Activated effector memory CD4-positive, alpha-beta T cell treated with Interleukin-2 at 50 U/mL for 16 hours (primary cell): Measurements from ENCODE around the gene CCNK.

Experiments
- DNase-seq: peaks from one replicate; pipeline ENCODE4 v3.0.0-alpha.2; 2020

Gene CCNK

DNA sequence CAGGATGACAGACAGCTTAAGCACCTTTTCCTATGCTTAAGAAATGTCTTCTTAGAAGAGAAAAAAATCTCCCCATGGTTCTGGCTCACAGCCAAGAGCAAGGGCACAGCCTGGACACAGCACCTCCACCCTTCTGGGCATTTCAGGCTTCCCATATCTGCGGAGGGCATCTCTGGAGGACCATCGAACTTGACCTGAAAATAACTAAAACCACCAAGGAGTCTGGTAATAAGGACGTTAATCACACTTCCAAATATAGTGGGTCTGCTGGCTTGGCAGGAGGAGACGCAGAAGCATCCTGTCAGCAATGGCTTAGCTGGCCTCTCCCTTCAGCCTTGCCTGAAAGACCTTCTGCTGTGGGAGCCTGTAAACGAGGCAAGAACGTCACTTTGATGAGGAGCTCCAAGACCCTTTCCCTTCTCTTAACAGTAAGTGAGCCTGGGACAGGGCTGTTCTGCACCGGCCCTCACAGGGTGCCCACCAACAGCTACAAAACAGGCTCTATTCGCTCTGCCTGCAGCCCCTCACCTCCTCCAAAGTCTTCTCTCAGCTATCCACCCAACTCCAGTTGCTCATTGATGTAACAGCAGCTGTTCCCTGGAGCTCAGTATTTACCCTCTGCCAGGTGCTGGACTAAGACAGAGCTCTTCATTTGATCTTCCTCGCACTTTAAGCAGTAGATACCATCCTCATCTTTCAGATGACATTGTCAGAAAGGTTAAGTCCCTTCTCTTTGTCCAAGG lies 13.7 kb upstream of the CCNK start:
- no peak for DNase-seq

DNA sequence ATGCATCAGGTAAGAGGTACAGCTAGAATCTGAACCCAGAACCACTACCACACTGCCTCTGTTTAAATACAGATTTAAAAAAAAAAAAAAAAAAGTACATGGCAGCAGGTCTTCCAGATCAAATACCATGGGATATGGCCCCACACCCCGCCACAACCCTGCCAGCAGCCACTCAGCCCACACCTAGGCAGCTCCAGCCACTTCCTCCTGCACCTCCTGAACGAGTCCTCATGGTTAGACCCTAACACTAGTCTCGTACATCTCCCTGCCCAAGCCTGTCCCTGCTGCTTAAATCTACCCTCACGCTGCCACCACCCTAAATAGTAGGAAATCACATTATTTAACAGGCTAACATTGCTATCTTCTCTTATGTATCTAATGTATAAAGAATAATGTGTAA lies 13.1 kb upstream of the CCNK start:
- no peak for DNase-seq

DNA sequence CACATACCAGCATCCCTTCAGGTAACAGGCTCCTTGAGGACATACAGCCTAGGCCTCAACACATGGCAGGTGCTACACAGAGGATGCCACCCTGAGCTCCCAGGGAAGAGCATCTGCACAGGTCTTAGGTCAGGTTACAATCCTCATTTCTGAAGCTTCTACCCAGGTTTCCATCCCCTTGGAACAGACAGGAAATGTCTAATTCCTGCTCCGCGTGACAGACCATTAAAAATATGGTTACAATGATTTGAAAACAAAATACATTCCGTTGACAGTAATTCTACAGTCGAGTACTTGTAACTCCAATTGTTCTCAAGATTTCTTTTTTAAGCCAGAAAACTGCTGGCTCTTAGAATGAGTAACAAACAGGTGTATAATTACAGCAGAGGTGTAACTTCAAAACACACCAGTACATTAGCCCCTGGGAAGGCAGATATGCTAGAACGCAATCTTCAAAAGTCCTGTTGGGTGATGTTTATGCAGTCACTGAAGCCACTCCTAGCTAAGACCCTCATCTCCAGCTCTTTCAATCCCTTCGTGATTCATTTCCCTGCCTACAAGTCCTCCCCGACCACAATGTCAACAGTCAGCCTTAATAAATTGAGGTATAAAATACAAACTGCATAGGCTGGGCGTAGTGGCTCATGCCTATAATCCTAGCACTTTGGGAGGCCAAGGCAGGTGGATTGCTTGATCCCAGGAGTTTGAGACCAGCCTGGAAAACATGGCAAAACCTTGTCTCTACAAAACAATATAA lies 12.2 kb upstream of the CCNK start:
- no peak for DNase-seq

DNA sequence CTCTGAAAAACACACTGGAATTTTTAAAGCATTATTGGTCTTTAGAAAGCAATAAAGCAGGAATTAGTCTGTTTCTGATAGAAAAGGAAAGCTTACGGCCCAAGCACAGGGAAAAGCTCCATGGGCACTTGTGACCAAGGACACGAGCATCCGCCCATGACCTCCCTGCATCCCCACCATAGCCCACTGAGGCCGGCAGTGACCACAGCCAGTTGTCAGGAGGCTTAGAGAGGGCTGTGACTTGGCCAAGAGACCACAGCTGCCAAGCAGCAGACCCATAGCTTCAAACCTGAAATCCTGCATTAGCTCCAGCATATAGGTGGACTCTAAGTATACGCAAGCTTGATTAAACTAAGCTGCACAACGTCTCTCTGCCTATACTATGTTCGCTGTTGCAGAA lies 9.5 kb upstream of the CCNK start:
- no peak for DNase-seq

DNA sequence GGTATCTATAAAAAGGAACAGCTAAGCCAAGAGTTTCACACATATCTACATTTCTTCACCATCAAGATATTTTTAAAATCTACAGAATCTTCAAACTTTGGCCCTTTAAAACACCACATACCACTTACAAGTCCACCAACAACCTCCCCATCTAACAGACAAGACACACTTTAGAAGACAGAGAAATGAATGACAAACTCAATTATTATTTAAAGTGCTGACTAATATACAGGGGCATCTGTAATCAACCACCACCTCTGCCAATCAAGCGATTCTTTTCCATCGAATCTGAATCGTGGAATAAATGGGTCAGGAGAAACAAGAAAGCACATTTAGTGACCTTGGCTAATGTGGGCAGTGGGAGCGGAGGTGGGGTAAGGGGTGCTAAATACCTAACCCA lies 8.3 kb upstream of the CCNK start:
- no peak for DNase-seq

DNA sequence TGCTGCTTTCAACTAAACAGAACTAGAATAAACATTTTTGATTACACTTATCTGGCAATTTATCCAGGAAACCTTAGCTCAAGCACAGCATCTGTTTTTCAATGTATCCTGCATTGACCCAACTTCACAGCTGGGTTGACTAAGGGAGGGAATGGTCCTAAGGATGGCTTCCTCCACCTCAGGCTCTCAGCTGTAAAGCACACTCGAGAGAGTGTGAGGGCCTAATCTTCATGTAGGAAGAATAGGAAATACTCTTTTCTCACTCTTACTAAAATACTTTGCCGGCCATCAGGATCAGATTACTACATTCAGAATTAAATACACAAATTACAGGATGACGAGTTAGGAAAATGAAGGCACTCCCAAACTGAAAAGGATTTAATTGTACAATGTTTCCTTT lies 7.8 kb upstream of the CCNK start:
- DNase-seq = no peak

DNA sequence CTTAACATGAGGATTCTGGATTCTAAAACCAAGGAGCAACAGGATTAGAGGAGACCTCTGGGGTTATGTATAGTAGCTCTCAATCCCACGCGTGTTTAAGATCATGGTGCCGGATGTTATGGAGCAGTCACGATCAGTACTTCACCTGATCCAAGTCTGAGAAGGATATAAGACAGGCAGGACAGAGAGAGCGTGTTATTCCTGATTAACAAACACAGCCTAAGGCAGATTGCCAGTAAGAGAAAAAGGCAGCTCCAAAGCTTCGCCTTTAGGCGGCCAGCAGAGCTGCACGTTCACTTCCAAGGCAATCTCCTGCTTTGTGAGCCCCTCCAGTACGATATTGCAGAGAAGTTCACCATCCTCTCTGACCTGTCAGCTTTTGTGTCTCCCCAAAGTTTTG lies 6.0 kb upstream of the CCNK start:
- DNase-seq = no peak

DNA sequence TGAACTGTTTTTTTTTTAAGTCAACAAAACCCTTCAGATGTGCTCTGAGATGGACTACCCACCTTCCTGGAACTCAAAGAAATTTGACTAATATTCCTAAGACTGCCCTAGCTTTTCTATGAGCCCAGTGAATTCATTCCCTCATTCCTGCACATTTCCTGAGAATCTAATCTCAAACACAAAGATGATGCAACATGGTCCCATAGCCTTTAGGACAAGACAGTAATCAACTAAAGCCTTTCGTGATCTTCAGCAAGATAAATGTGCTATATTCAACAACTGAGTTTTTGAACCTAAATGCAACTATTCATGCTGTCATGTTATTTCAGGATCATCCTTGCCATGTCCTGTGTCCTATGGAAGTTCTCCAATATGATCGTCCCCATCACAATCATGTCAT lies 5.5 kb upstream of the CCNK start:
- DNase-seq = no peak

DNA sequence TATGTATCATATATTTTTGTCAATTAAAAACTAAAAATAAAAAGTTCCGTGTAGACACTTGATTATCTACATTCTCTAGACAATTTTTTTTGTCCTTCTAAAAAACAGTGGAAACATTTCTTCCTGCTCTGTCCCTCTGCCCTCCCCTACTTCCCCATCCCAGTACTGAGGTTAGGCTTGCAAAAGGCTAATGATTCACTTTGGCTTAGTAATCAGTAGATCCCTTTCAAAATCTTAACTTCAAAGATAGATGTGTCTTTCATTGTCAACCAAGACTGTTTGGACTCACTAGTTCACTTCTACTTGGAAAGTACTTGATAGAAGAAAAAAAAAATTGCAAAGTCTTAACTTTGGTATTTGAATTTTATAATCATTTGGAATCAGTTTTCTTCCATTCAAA lies 4.3 kb upstream of the CCNK start:
- no peak for DNase-seq

DNA sequence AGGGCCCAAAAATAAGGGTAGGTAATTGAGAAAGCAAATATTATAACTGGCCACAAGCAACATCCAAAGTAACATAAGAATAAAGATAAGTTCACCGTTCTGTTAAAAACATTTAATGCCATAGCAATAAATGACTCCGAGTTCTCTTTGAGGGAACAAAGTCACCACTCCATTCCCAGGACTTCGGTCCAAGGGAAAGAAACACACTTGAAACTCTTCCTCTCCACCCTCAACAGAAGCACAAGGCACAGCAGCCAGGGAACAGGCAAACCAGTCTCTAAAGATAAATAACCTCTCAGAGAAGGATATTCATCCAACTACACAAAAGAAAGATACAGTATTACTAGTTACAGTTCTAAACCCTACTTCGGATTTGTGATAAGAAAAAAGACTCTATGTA lies 3.1 kb upstream of the CCNK start:
- no peak for DNase-seq

DNA sequence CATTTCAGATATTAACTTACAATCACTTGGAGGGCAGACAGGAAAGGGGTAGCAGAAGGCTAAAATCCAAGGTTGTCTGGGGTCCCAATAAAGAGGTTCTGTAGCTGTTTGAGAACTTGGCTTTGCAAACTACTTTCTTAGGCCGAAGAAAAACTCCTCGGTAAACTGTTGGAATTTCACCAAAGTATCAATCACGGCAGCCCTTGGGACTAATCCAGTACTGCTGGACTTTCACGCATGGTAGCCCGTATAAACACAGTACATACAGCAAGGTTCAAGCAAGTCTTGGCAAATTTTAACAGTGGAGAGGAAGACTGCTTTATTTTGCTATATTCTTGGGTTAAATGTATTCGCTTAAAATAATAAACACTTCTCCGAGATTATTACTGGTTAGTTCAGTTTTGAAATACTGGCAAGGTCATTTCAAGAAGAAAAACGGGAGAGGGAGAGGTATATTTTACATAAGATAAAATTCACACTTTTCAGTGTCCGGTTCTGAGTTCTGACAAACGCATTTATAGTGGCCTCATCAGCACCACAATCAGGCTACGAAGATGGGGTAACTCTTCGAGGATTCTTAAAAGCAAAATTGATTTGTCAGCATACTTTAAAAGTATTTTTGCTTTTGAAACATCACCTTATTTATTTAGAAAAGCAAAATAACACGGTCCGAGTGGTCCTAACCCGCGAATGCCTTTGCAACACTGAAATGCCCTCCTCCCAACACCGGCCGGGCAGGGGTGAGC lies 1.9 kb upstream of the CCNK start:
- DNase-seq = no peak

DNA sequence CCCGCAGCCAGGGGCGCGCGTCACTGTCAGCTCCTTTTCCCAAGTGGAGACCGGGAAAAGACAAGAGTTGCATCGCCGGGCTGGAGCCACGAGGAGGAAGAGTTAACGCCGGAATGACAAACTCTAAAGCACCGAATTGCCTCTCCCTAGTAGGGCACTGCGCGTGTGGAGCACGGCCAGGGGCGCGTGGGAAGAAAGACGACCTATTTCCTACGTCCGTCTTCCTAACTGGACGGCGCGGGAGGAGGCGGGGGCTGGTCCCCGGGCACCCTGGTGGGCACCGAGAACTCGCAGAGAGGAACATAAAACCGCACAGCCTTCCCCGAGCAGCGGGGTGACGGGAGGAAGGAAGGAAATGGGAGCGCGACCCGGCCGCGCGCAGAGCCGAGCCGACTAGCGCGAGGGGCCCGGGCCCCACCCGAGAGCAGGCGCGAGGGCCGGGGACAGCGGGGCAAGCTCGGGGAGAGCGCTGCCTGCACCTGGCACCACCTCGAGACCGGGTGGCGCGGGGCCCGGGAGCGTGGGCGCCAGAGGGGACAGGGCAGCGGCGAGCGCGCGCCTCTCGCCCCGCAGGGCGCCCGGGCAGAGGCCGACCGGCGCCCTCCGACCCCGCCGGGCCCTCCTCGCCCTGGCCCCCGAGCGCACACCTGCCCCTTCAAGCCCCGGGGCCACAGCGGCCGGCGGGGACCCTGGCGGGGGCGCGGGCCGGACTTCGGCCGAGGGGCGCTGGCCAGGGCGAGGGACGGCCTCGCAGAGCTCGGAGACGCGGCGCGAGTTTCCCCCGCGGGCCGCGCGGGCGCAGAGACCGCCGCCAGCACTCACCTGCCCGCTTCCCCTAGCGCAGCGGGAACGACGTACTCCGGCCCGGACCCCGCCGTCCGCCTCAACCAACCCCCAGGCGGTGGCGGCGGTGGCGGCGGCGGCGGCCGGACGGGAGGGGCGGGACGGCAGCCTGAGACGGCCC lies 1.0 kb upstream of the CCNK start, which contains the start of gene SETD3:
Gene SETD3, minus strand, starts transcription at position 954 of the 964 bp plus-strand sequence. CDS start 15,054 bp downstream, outside the sequence.
- DNase-seq = peak; percentile 18

DNA sequence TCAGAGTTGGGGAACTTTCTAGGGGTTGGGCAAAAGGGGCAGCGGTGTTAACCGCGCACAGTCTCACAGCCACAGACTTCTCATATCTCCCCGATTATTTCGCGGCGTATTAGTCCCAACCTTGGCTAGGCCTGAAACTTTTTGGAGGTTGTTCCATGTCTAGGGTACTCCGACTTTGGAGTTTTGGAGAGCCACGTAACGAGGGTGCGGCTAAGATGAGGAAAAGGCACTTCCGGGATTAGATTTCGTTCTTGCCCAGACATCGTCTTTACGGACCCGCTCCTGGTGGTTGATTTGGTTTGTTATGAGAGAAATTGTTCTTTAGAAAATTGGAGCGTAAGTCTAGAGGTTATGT lies 513 bp downstream of the CCNK start:
- DNase-seq = peak; percentile 7

DNA sequence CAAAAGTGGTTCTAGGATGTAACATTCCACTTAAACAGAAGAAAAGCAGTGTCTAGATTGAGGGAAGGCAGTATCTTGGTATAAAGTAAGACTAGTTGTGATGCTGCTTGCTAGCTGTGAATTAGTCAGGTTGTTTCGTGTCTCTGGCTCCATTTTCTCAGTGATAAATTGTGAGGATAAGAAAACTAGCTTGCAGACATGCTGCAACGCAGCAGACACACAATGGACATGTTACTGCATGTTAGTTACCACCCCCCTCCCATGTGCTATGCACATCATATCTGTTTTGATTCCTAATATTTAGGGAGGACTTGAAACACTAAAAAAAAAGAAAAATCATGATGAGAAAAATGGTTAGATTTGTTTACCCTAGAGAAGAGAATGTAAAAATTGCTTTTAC lies 2.9 kb downstream of the CCNK start:
- DNase-seq = no peak

DNA sequence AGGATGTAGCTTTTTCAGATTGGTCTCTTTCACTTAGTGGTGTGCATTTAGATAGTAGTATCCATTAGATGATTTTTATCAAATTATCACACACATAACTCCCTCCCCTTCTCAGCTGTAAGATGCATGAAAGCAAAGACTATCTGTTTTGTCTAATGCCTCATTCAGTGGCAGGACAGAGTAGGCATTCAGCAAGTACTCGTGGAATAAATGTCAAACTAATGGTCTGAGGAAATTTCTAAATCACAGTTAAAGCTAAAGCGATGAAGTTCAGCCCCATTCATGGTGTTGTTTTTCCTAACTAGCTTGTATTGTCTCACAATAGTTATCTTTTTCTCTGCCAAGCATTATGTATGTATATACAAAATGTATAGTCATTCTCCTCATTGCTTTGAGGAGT lies 16.1 kb downstream of the CCNK start:
- DNase-seq = no peak

DNA sequence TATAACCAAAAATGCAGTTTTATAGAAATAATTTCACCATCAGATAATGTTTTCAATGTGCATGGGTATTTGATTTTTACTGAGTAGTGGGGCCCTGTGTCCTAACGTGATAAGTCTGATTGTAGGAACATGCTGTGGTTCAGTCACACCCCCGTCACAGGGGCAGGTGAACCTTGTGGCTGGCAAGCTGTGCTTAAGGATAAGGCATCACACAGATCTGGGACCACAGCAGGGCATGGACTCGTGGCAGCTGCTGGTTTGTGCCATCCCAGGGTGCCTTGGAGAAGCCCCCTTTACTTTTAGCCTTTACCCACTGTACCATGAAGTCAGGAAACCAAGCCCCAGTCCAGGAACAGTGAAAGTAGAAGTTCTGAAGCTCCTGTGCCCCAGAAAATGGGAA lies 16.7 kb downstream of the CCNK start:
- no peak for DNase-seq

DNA sequence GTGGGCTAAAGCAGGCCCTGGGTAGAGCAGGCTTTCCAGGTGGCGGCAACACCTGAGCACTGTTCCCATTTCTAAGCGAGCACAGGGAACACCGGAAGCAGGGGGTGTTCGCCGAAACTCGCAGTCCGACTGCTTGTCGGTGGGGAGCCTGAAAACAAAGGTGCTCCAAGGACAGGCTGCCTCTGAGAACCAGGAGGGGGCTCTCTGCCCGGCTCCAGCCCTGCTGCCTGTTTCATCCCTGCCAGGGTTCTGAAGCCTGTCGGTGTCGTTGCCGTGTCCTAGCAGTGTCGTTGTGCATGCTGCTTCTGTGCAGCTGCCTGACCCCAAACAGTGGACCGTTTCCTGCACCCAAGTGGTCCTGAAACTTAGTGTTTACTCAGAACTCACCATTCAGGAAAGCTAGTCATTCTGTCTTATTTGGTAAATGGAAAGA lies 21.8 kb downstream of the CCNK start:
- no peak for DNase-seq

DNA sequence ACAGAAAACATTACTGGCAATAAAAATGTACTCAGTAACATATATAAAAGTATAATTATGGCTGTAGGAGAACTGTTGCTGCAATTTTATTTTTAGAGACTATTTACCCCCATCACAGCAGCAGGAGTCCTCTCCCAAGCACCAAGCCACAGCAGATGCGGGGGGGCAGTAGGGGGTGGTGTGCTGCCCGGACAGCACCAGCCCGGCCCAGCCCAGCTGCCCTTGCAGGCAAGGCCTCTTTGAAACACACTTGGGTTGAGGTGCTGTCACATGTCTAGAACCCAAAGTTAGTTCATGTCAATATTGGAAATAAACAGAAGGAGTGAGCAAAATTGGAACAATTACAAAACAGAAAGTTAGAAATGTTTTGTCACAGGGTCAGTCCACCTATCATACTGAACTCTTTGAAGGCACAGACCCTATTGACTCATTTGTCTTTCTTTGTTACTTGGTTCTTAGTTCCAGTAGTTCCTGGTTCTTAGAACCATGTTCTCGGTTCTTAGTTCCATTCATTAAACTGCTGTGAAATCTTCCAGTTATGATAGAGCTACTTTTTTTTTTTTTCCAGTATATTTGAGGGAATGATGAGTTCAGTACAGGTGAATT lies 22.7 kb downstream of the CCNK start:
- DNase-seq = no peak

DNA sequence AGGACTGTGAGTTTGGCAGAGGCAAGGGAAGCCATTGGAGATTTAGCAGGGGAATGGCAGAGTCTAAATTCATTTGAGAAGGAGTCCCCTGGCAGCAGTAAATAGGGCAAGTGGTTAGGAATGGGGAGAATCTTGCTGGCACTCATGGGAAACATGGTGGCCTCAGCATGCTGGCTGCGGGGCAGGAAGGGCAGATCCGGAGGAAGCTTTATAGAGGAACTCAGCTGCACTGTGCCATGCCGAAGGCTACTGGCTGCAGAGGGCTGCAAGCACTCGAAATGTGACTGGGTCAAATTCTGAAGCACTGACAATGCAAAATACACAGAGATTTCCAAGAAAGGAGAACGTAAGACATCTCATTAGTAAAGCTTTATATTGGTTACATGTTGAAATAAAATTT lies 23.9 kb downstream of the CCNK start:
- no peak for DNase-seq

DNA sequence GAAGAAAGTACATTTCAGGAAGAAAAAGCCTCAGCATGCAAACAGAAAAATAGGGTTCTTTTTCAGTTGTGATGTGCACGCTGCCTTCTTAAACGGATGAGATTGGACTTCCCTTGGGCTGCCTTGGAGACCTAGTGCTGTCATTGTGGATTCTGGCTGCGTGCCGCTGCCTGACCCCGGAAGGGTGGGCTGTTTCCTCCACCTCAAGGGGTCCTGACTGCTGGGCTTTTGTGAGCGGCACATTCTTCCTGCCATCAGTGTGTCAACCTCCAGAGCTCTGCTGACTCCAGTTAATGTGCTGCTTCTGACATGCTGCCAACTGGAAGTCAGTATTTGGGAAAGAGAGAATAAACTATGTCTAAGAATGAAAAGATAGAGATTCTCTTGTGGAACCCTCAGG lies 25.1 kb downstream of the CCNK start:
- no peak for DNase-seq

DNA sequence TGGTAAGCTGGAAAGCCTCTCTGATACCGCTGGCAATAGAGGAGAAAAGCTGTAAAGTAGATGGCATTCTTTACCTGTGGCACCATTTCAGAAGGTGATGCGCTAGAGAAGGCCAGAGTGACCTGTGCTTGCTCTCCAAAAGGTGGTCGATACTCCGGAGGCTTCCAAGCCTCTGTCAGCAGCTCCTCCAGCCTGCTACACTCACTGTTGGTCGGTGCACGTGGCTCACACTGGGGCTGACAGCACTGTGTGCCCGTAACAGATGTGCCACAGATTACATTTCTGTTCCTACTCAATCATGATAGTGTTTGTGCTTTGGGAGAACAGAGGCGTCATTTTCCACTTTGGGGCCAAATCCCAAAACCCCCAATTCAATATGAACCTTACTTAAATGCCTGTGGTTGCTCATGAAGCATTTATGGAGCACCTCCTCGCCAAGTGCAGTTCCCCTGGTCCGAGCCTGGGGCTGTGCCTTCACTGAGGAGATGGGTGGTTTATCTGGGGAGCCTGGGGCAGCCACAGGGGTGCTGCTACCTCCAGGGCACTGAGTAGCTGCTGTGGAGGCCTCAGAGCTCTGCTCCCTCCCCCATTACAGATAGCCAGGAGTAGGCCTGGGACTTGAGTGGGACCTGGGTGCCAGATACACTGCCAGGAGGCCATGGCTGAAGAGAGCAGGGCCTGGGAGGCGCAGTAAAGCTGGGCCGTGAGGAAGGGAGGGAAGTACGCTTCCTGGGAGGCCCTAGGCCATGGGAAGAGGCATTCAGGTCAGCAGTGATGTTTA lies 26.8 kb downstream of the CCNK start:
- DNase-seq = no peak
